HG02884 (cell line): ENCODE data around the gene CLEC11A.
A peak's percentile ranks its signal among the peaks of the same experiment; 100 is the strongest.
"Not testable (repeated sequence)": the region's sequence is repeated elsewhere in the genome, so short reads cannot be mapped to it uniquely, and the experiment has no call there.

Source experiments
- ATAC-seq: cut with Tn5 transposase; IDR thresholded peaks from one replicate; pipeline ENCODE4 v1.9.1; 2021; ENCODE audit warnings: mild to moderate bottlenecking, moderate library complexity; ENCODE audit not compliant: unreplicated experiment

CLEC11A gene

GRCh38 chr19:50721441-50722137 is 1.6 kb upstream of the CLEC11A start:
- ATAC-seq: no peak

DNA sequence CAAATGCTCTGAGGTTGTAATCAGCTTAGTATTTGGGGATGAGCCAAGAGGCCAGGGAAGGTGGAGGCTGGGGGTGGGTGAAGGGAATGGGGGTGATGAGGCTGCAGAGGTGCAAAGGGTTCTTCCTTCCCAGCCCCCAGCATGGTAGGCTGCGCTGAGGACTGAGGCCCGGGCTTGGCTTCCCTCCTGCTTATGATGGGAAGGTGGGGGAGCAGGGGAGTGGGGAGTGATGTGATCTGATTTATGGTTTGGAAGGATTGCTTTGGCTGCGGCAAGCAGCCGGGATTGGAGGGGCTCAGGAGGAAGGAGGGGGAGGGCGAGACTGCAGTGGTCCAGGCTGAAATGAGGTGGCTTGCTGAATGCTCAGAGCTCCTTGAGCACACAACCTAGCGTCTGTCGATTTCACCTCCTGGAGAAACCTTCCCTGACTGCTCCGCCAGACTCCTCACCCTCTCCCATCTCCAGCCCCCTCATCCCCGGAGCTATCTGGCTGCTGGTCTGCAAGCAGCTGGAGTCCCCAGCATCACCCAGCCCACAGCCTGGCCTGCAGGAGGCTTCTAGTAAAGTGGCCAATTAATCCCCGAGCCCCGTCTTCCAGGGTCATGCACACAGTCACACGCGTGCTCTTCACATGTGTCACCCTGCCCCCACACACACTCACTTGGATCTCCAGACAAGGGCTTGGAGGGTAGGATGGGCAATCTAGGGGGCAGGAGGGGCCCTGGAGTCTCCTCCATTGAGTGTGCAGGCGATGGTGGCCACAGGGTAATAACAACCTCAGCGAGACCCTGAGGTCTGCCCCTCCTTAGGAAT is 757 bp upstream of the CLEC11A start:
- no peak for ATAC-seq

- no peak for ATAC-seq
Measured at GRCh38 chr19:50723735-50724521, 764 bp downstream of the CLEC11A start.

DNA sequence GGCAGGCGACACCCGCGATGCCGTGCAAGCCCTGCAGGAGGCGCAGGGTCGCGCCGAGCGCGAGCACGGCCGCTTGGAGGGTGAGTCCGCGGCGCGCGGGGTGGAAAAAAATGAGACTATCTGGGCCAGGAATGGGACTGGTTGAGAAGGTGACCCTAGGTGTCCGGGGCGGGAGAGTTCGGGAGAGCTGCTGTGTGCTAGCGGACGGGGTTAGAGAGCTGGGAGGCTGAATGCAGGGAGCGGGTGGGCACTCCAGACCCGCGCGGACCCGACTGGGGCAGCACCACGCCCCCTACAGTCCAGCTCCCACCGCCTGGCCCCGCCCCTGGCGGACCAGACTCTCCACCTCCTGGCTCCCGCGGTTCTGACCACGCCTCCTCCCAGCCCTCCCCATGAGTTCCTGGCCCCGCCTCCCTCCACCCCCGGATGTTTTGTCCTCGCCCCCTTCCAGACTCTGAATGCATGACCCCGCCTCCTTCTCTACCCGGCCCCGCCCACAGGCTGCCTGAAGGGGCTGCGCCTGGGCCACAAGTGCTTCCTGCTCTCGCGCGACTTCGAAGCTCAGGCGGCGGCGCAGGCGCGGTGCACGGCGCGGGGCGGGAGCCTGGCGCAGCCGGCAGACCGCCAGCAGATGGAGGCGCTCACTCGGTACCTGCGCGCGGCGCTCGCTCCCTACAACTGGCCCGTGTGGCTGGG is 1.5 kb downstream of the CLEC11A start:
- ATAC-seq: peak; percentile 73

DNA sequence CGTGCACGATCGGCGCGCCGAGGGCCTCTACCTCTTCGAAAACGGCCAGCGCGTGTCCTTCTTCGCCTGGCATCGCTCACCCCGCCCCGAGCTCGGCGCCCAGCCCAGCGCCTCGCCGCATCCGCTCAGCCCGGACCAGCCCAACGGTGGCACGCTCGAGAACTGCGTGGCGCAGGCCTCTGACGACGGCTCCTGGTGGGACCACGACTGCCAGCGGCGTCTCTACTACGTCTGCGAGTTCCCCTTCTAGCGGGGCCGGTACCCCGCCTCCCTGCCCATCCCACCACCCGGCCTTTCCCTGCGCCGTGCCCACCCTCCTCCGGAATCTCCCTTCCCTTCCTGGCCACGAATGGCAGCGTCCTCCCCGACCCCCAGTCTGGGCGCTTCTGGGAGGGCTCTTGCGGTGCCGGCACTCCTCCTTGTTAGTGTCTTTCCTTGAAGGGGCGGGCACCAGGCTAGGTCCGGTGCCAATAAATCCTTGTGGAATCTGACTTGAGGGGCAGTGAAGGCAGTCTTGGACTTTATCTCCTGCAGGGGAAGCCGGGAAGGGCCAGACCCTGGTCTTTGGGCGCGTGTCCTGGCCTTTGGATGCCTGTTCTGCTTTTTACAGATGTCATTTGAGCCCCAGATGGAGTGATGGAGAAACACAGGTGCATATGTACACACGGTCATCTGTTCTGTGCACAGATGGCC is 2.2 kb downstream of the CLEC11A start:
- no peak for ATAC-seq

- no peak for ATAC-seq
Measured at GRCh38 chr19:50725911-50726230, 2.7 kb downstream of the CLEC11A start.

DNA sequence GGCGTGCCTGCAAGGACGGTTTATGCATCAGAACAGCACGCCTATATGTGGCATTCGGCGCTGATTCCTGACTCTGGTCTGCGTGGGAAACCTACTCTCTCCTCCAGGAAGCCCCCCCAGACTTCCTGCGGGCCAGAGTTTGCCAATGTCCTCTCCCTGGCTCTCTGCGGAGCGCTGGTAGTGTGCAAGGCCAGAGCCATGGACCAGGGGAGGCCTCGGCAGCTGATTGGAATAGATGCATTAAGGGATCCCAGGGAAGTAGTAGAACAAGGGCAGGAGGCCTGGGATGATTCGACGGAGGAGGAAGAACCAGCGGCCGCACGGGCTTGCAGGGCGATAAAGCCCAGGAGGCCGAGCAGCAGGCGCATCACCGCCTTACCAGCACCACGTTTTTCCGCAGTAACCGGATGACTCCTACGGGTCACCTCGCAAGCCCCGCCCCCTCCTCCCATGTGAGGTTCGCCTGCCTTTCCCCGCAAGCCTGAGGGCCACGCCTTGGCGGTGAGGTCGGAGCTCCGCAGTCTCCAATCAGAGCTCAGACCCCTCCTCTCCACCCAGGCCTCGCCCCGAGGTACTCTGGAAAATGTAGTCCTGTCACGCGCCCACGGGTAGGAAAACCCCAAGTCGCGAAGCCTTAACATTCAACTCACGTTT is 5.0 kb downstream of the CLEC11A start:
- ATAC-seq: no peak

DNA sequence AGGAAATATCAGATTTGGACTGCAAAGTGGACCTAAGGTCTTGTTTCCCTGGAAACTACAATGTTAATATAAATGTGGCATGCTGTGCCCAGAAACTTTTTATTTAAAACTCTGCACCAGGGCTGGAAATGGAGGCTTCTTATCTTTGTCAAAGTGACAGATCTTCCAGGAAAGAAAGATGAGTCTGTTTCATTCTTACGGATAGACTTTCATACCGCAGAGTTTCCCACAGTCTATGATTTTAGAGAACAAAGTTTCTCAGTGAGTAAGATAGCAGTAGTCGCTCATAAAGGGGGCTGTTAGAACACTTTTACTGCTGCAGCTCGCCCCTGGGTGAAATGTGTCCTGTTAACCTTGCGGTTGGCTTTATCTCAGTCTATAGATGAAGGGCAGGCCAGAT is 6.7 kb downstream of the CLEC11A start:
- no peak for ATAC-seq

- no peak for ATAC-seq
Measured at GRCh38 chr19:50735869-50736268, 12.7 kb downstream of the CLEC11A start.

- ATAC-seq: no peak
Measured at GRCh38 chr19:50736338-50736737, 13.2 kb downstream of the CLEC11A start.

DNA sequence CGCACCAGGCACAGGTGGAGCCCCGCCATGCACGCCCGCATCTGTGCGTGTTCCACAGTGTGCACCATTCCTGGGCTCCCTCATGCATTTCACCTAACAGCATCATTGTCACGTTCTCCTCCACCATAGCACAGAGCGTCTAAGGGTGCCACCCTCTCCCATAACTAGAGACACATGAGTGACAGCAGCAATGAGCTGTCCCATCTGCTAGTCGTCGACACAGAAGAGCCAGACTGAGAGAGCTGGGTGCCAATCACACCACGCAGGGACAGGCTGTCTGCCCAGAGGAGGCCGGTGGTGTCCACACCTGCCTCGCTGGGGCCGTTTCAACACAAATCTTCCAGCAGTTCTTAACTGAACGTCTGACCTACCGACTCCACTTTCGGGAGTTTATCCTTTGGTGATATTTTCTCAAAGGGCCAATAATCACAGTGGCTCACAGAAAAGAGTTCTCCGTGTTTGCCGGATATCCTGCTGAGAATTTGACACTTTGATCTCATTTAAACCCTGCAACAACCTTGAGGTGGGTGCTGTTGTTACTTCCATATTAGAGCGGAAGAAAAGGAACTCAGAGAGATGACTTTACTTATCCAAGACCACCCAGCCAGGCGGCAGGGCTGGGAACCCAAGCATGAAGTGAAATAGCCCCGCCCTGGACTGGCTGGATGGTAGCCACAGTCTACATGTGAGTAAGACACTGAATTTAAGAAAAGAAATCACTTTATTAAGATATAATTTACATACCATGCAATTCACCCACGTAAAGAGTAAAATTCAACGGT is 16.2 kb downstream of the CLEC11A start:
- ATAC-seq: no peak

GRCh38 chr19:50739914-50740426 is 16.8 kb downstream of the CLEC11A start:
- no peak for ATAC-seq

GRCh38 chr19:50741179-50741933 is 18.2 kb downstream of the CLEC11A start:
- ATAC-seq: no peak

- no peak for ATAC-seq
Measured at GRCh38 chr19:50743537-50743936, 20.4 kb downstream of the CLEC11A start.

DNA sequence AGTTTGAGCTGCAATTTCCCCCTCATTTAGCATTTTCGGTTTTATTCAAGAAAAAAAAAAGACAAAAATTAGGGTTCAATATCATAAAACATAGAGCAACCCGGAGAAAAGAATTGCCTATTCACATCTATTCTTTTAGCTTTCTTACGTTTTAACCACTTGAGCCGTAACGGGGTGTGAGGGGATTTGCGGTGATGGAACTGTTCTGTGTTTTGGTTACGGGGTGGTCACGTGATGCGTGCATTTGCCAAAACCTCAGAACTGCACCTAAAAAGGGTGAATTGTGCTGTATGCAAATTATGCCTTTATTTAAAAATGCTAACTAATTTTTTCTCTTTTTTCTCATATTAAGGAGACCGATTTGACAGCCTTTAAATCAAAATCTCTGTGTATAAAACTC is 22.1 kb downstream of the CLEC11A start:
- no peak for ATAC-seq

- ATAC-seq: not testable (repeated sequence)
Measured at GRCh38 chr19:50747141-50747540, 24.0 kb downstream of the CLEC11A start.

DNA sequence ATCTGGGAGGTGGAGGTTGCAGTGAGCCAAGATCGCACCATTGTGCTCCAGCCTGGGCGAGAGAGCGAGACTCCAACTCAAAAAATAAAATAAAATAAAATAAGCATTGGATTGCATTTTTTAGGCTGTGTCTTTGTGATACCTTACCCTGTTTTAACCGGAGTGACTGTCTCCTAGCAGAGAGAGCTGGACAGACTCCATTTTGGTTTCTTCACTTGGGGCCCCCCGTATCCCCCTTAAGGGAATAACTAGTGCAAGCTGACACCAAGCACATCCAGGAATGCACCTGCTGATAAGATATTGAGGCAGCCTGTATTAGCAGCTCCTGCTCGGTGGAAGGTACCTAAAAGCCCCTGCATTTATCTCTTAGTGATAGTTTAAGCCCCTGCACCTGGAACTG is 26.3 kb downstream of the CLEC11A start:
- no peak for ATAC-seq

DNA sequence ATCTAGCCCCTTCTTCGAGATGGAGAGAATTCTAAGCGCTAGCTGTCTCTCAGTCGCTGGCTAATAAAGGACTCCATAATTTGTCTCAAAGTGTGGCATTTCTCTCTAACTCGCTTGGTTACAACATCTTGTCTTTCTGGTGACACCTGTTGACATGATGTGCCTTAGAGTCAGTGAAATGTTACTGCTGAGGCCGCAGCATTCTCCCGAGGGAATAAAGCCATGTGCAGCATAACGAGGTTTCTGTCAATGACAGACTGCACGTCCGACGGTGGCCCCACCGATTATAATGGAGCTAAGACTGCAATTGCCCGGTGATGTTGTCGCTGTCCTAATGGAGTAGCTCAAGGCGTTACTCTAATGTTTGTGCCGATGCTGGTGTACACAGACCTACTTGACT is 26.8 kb downstream of the CLEC11A start:
- ATAC-seq: no peak
